ENCODE results near the gene MAD1L1. TPM values are rescaled to one million over a fixed set of nuclear protein-coding genes. Genes with fewer than 3 reads are reported as not detected.
"Not testable (repeated sequence)": the region's sequence is repeated elsewhere in the genome, so short reads cannot be mapped to it uniquely, and the experiment has no call there.

The MAD1L1 gene
- total RNA-seq, 1 donor from 2014 or later = 59.6 TPM

DNA sequence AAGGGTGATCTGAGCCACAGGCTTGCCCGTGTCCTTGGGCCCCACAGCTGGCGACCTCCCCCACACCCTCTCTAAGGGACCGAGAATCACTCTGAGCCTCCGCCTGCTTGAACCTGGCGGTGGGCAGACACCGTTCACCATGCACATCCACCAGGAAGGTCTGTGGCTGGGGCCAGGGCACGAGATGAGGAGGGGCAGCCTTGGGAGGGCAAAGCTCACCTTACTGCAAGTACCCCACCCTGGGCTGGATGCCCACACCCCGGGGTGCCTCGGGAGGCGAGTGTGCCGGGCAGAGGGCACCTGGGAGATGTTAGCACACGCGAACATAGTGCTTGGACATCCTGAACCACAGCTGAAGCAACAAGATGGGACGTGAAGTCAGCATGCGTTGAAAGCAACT is 350.8 kb downstream of the MAD1L1 start:
- Histone ChIP-seq H3K4me3 (no peak overlapping the region), H3K27ac (no peak overlapping the region), H3K9me3 (peaks cover 0 to 16% of the 10 kb centered on the region in 2 donors), H3K4me1 (no peaks in the 10 kb centered on the region), H3K27me3 (no peaks in the 10 kb centered on the region), H3K36me3 (peaks cover 2 to 8% of the 10 kb centered on the region in 2 donors)
- TF ChIP-seq, protein P1, sequence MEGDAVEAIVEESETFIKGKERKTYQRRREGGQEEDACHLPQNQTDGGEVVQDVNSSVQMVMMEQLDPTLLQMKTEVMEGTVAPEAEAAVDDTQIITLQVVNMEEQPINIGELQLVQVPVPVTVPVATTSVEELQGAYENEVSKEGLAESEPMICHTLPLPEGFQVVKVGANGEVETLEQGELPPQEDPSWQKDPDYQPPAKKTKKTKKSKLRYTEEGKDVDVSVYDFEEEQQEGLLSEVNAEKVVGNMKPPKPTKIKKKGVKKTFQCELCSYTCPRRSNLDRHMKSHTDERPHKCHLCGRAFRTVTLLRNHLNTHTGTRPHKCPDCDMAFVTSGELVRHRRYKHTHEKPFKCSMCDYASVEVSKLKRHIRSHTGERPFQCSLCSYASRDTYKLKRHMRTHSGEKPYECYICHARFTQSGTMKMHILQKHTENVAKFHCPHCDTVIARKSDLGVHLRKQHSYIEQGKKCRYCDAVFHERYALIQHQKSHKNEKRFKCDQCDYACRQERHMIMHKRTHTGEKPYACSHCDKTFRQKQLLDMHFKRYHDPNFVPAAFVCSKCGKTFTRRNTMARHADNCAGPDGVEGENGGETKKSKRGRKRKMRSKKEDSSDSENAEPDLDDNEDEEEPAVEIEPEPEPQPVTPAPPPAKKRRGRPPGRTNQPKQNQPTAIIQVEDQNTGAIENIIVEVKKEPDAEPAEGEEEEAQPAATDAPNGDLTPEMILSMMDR (IDR thresholded peaks at IDR 0.05) = no peak
- DNase-seq (ENCODE audit: low spot score in 2 of 2) = no peak
- intact Hi-C loops (cut with DNase I) = no loop called here

DNA sequence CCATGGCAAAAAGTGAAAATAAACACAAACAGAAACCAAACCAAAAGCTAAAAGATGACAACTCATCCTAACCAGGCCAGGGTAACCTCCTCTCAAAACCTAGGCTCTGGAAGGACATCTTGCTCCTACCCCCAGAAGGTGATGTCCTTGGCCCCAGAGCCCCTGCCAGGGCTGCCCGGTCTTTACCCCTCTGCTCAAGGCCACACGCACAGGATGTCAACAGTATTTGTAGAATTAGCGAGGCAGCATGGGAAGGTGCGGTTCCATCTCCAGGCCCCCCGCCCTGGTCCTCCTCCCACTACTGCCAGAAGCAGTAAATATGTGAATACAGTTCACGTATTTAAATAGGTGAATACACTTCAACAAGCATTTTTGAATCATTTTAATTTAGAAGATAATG is 356.1 kb downstream of the MAD1L1 start:
- DNase-seq (ENCODE audit: low spot score in 2 of 2); H3K27me3 ChIP-seq; intact Hi-C loops (cut with DNase I); H3K27ac ChIP-seq; H3K4me1 ChIP-seq; H3K4me3 ChIP-seq; H3K36me3 ChIP-seq: not testable (repeated sequence)
- H3K9me3 ChIP-seq = peaks cover 0 to 16% of the 10 kb centered on the region in 2 donors

- H3K27me3 ChIP-seq; DNase-seq (ENCODE audit: low spot score in 2 of 2); intact Hi-C loops (cut with DNase I); H3K36me3 ChIP-seq; H3K4me3 ChIP-seq; H3K4me1 ChIP-seq; H3K27ac ChIP-seq: not testable (repeated sequence)
- peaks cover 0 to 16% of the 10 kb centered on the region in 2 donors for H3K9me3 ChIP-seq
These were observed 357.1 kb downstream of the MAD1L1 start for GRCh38 chr7:1875392-1876199.

DNA sequence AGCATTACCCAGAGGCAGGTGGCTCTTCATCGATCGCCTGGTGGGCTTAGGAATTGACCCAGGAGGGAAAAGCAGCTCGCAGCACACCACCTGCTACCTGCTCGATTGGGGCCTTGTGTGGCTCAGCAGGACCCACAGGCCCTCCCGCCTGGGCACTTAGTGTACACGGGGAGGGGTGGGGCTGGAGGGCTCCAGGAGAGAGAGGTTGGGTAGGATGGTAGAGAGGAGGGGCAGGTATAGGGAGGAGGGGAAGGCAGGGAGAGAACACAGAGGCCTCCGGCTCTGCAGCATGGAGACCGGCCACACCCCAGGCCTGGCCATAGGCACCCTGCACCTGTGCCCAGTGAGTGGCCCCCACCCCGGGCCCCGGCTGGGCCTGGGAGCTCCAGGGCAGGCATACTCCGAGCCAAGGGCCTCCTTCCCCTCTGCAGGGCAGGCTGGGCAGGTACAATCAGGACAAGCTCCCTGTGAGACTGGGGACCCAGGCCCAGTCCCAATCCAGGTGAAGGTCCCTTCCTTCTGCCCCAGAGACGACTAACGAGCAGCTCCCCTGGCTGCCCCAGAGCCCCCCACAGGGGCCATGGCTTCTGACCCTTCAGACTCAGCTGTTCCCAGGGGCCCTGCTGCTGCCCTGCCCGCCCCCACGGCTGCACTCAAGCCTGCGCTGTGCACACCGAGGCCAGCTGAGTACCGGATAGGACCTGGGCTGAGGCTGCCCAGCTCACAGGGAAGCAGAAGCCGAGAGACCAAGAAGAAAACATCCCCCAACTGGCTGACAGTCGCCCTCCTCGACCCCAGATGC is 358.0 kb downstream of the MAD1L1 start:
- H3K27me3 ChIP-seq; H3K36me3 ChIP-seq; H3K4me1 ChIP-seq; DNase-seq (ENCODE audit: low spot score in 2 of 2); H3K4me3 ChIP-seq; H3K27ac ChIP-seq; intact Hi-C loops (cut with DNase I): not testable (repeated sequence)
- peaks cover 0 to 16% of the 10 kb centered on the region in 2 donors for H3K9me3 ChIP-seq

DNA sequence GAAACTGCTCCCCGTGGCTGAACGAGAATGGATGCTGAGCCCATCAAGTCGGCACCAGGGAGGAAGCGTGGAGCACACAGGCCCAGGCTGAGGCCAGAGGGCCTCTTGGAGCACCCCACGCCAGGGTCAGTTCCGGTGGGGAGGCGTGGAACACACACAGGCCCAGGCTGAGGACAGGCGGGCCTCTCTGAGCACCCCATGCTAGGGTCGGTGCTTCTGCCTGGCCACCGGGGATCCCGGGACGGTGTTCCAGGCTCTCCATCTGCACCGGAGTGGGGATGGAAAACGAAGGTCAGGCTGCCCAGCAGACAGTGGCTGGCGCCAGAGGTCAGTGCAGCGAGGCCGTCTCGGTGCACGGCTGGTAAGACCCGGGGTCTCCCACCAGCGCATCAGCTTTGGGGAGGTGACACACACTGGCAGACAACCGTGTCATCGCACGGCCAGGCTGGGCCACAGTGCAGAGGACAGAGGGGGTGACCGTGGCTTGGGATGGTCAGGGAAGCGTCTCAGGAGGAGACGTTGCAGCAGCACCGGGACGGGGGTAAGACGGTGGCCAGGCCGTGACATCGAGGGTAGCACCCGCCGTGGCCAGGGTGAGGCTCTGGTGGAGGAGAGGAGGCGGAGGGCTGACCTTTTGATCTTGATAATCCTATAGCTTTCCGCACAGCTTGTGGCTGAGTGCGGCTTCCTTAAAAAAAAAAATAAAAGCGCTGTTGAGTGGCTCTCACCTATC is 358.7 kb downstream of the MAD1L1 start:
- intact Hi-C loops (cut with DNase I) = no loop called here
- TF ChIP-seq, protein P1 (IDR thresholded peaks at IDR 0.05) = no peak
- no peaks in the 10 kb centered on the region for H3K27me3 ChIP-seq
- H3K9me3 ChIP-seq = peaks cover 0 to 14% of the 10 kb centered on the region in 2 donors
- no peaks in the 10 kb centered on the region for H3K4me1 ChIP-seq
- DNase-seq (ENCODE audit: low spot score in 2 of 2) = no peak
- H3K27ac ChIP-seq = no peak overlapping the region
- H3K4me3 ChIP-seq = no peak overlapping the region
- no peaks in the 10 kb centered on the region for H3K36me3 ChIP-seq

- DNase-seq (ENCODE audit: low spot score in 2 of 2) = no peak
- Histone ChIP-seq H3K36me3 (no peaks in the 10 kb centered on the region), H3K27ac (no peak overlapping the region), H3K27me3 (no peaks in the 10 kb centered on the region), H3K9me3 (peaks cover 0 to 8% of the 10 kb centered on the region in 2 donors), H3K4me1 (no peaks in the 10 kb centered on the region), H3K4me3 (no peak overlapping the region)
- intact Hi-C loops (cut with DNase I) = no loop called here
- TF ChIP-seq, protein P1 (IDR thresholded peaks at IDR 0.05) = no peak
These were observed 359.3 kb downstream of the MAD1L1 start for GRCh38 chr7:1873421-1873820.

DNA sequence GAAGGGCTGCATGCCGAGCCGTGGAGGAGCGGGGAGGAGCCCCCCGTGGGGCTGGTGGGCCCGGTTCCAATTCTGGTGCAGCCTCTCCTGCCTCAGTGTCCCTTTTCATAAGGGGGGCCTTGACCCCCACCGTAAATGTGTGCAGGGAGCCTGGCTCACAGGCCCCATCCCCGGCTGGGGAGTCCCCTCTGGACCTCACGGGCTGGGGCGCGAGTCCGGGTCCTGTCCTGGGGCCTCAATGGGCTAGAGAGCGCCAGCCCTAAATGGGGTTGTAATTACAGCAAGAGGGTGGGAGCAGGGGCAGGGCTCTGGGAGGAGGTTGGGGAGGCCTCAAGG is 359.7 kb downstream of the MAD1L1 start:
- H3K36me3 ChIP-seq = no peaks in the 10 kb centered on the region
- DNase-seq (ENCODE audit: low spot score in 2 of 2) = no peak
- peaks cover 0 to 4% of the 10 kb centered on the region in 2 donors for H3K9me3 ChIP-seq
- intact Hi-C loops (cut with DNase I) = no loop called here
- H3K4me1 ChIP-seq = no peaks in the 10 kb centered on the region
- TF ChIP-seq, protein P1 (IDR thresholded peaks at IDR 0.05) = no peak
- no peak overlapping the region for H3K27ac ChIP-seq
- no peaks in the 10 kb centered on the region for H3K27me3 ChIP-seq
- no peak overlapping the region for H3K4me3 ChIP-seq

Measured in ascending aorta (tissue), 2 donors.